ENCODE results near the gene SFXN5. TPM values are rescaled to one million over a fixed set of nuclear protein-coding genes. Genes with fewer than 3 reads are reported as not detected.

The SFXN5 gene
- total RNA-seq, 1 donor, result 8.9 TPM

DNA sequence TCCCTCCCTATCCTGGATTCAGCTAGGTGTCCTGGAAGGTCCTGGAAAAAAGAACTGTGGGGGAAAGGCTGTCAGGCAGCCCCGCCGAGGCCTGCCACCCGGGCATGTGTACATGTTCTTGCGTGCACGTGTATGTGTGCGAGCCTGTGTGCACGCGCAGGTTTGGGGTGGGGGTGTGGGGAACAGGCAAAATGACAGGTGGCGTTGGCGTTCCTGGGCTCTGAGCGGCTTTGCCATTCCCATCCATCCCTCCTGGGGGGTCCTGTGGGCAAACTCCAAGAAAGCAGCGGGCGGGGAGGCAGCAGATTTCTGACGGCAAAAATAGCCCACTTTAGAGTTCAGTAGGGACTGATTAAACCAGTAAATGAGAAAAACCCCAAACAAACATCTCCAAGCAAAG is 118.6 kb downstream of the SFXN5 start:
- peaks cover 35% of the 10 kb centered on the region for H3K4me1 ChIP-seq (ENCODE audit: insufficient read depth, low read length)
- no peak overlapping the region for H3K4me3 ChIP-seq (ENCODE audit: low read length)
- no peaks in the 10 kb centered on the region for H3K27me3 ChIP-seq (ENCODE audit: insufficient read depth, low read length)

DNA sequence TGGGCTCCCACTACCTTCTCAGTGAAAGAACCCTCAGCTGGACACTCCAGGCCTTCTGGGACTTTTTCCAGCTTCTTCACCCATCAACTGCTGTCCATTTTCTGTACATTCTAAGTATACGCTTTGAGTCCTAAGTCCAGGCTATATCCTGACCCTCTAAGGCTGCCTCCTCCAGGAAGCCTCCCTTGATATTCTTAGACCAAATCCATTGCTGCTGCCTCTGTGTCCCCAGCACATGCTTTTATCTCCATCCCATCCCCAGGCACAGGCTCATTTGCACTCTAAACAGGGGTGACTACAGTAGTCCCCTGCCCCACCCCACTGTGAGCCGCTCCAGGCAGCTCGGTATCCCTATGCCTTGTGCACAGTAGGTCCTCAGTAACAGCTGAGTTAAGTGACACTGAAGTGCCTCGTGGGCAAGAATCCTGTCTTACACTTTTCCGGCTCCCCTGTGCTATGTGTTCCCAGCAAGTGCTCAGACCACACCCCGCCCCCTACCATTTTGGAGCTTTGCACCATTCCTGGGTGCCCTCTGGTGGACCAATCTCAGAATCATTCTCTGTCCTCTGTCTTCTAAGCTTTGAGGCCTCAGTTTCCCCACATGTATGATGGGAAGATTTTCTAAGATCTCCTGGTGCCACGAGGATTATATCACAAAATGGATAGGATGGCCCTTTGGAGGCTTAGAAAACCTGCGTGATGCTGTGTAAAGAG is 119.2 kb downstream of the SFXN5 start:
- Histone ChIP-seq H3K4me1 (ENCODE audit: insufficient read depth, low read length) (peaks cover 28% of the 10 kb centered on the region), H3K4me3 (ENCODE audit: low read length) (no peak overlapping the region), H3K27me3 (ENCODE audit: insufficient read depth, low read length) (no peaks in the 10 kb centered on the region), H3K9me3 (ENCODE audit: low read depth, low read length) (no peaks in the 10 kb centered on the region)

More for the DNA sequence above, 118.6 kb downstream of the SFXN5 start:
- H3K9me3 ChIP-seq (ENCODE audit: low read depth, low read length), result no peaks in the 10 kb centered on the region

DNA sequence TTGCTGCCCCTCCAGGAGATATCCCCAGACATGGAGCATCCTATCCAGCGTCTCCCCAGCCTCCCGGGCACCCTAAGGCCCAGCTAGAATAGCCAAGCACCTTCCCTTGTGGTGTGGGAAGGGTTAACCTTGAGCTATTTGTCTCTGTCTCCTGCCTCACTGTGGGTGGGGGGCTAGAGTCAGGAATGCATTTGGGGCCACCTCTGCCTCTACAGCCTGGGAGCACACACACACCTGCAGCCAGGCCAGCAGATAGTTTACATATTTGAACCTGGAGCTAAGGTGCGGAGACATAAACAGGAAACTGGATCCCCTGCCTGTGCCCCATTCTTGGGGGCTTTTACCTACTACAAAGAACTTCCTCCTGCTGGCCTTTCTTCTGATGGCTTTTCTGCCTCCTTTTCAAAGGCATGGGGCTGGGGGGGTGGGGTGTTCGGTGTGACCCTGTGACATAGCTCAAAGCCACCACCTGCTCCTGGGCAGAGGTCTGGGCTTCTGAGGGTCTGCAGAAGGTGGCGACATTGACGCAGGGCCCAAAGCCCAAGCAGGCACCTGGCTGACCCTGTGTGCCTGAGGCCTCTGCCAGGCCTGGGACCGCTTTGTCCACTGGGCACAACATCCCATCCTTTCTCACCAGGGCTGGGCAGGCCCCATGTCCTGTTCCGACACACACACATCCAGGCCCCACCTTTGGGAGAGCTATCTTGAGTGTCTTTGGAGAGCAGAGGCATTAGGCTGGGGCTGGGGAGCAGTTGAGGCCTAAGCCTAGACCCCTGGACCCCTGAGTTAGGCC is 120.0 kb downstream of the SFXN5 start:
- Histone ChIP-seq H3K4me3 (ENCODE audit: low read length) (no peak overlapping the region), H3K4me1 (ENCODE audit: insufficient read depth, low read length) (peaks cover 21% of the 10 kb centered on the region), H3K27me3 (ENCODE audit: insufficient read depth, low read length) (no peaks in the 10 kb centered on the region), H3K9me3 (ENCODE audit: low read depth, low read length) (no peaks in the 10 kb centered on the region)

DNA sequence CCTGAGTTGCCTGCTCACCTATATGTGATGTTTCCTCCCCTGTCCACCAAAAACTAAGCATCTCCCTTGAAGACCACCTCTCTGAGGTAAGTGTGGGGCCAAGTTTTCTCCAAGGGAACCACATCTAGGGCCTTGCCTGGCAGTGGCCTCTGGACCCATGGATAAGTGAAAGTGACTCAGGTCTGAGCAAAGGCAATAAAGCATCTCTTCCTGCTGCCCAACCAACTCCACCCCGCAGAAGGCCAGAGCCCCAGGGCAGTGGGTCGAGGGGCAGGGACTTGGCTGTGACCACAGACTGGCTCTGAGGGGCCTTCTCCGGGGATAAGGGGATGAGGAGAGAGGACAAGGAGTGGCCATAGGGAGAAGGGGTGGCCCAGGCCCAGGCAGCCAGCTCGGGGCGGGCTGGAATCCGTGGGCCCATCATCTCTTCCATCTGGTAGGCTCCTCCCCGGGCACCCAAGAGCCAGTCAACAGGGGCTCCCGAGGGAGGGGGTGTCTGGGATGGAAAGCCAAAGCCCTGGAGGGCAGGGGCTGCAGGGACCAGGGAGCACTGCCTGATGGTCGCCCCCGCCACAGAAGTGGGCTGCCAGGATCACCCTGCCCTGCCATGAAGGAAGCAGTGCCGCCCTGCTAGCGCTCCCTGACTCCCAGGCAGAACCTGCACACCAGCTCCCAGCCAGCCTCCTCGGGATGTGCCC is 120.8 kb downstream of the SFXN5 start:
- Histone ChIP-seq H3K27me3 (ENCODE audit: insufficient read depth, low read length) (no peaks in the 10 kb centered on the region), H3K9me3 (ENCODE audit: low read depth, low read length) (no peaks in the 10 kb centered on the region), H3K4me3 (ENCODE audit: low read length) (no peak overlapping the region), H3K4me1 (ENCODE audit: insufficient read depth, low read length) (peaks cover 17% of the 10 kb centered on the region)

DNA sequence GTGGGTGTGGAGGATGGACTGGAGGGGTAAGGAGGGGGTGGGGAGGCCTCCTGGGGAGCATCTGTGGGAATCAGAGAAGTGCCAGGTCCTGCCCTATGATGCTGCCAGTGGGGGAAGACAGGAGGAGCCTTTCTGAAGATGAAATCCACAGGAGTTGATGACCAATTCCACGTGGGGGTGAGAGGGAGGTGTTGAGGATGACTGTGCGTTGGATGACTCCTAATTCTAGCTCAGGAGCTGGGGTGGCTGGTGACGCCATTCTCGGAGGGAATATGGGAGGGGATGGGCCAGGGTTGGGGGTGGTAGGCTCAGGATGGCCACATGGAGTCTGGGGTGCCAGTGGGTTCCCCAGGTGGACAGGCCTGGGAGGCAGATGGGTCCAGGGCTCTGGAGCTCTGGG is 121.9 kb downstream of the SFXN5 start:
- Histone ChIP-seq H3K9me3 (ENCODE audit: low read depth, low read length) (no peaks in the 10 kb centered on the region), H3K4me3 (ENCODE audit: low read length) (no peak overlapping the region), H3K27me3 (ENCODE audit: insufficient read depth, low read length) (no peaks in the 10 kb centered on the region), H3K4me1 (ENCODE audit: insufficient read depth, low read length) (peaks cover 13% of the 10 kb centered on the region)

DNA sequence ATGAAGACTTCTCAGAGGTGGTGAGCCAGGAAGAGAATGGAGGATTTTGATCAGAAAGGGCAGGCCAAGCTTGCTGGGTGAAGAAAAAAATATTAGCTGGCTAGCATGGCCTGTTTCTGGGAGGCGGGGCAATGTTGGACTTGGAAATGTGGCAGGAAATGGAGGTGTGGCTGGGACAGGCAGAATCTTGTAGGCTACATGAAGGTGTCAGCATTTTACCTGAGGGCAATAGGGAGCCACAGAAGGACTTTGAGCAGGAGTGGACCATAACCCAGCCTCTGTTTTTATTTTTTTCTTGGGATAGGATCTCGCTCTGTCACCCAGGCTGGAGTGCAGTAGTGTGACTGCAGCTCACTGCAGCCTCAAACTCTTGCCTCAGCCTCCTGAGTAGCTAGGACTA is 122.5 kb downstream of the SFXN5 start:
- Histone ChIP-seq H3K4me1 (ENCODE audit: insufficient read depth, low read length) (peaks cover 7% of the 10 kb centered on the region), H3K4me3 (ENCODE audit: low read length) (no peak overlapping the region), H3K27me3 (ENCODE audit: insufficient read depth, low read length) (no peaks in the 10 kb centered on the region), H3K9me3 (ENCODE audit: low read depth, low read length) (no peaks in the 10 kb centered on the region)

DNA sequence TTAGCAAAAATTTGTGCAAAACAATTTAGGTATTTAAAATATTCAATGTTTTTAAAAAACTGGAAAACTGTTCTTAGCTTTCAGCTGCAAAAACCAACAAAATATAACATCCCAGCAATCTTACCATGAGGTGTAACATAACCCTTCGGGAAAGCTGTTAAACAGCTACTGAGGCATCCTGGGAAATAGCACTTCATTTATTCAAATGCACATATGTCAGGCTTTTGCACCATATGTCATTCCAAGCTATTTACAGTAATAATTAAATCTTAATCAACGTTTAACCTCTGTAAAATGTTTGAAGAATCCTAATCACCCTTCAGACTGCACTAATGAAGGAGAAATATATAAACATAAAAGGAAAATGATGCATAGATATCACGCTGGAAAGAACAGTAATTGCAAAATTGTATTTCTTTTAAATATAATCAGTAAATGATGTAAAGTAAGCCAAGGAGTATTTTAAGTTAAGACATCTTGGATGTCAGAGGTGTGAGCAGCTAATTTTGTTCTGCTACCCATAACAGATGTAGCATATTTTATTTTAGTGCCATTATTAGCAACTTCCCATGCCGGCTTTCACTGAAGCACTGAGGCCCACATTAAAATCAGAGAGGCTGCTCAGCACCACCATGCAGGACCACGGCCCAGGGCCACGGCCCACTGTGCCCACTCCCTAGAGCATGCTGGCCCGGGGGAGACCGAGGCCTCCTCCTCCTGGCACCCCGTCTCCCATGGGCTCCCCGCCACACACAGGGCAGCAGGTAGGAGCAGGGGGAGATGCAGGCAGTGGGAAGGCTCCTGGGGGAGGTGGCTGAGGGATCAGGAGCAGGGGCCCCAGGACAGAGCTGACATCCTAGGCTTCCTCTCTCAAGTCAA is 123.3 kb downstream of the SFXN5 start:
- no peaks in the 10 kb centered on the region for H3K27me3 ChIP-seq (ENCODE audit: insufficient read depth, low read length)
- H3K9me3 ChIP-seq (ENCODE audit: low read depth, low read length), result no peaks in the 10 kb centered on the region
- H3K4me1 ChIP-seq (ENCODE audit: insufficient read depth, low read length), result no peaks in the 10 kb centered on the region
- H3K4me3 ChIP-seq (ENCODE audit: low read length), result no peak overlapping the region

DNA sequence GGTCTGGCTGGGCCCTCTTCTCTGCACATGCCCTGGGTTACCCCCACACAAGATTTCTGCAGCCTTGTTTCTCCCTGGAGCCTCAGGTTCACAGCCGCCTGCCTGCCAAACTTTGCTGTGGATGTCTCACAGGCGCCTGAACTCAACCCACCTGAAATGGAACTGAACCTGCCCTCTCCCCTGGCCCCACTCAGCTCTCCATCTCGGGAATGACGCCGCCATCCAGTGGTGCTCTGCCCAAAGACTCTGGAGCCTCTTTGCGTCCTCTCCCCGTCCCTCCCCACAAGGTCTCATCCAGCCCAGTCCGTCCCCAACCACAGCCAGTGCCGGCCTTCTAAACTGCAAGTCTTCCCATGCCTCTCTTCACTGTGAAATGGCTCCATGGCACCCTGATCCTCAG is 125.0 kb downstream of the SFXN5 start:
- H3K27me3 ChIP-seq (ENCODE audit: insufficient read depth, low read length), result no peaks in the 10 kb centered on the region
- no peaks in the 10 kb centered on the region for H3K4me1 ChIP-seq (ENCODE audit: insufficient read depth, low read length)
- H3K9me3 ChIP-seq (ENCODE audit: low read depth, low read length), result no peaks in the 10 kb centered on the region
- no peak overlapping the region for H3K4me3 ChIP-seq (ENCODE audit: low read length)

DNA sequence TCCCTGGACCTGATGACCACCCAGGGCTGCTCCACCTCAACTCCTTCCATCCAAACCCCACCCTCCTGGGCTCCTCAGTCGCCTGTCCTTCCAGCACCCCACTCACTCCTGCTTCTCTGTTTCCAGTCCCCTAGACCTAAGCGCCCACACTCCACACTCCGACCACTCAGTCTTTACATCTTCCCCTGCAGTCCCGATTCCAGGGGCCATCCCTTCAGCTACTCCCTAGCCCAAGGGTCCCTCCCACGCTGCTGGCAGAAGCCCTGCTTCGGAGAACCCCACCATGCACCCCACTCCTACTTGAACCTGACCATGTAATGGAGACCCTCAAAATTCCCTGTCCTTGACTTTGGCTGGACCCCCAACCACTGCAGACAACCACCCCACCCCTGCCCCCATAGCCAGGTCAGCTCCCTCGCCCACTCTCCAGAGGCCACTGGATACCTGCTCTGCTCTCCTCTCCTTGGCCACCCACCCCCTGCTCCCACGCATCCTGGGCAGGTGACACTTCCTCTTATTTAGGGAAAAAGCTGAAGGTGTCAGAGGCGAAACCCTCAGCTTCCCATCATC is 126.0 kb downstream of the SFXN5 start:
- Histone ChIP-seq H3K4me1 (ENCODE audit: insufficient read depth, low read length) (no peaks in the 10 kb centered on the region), H3K27me3 (ENCODE audit: insufficient read depth, low read length) (no peaks in the 10 kb centered on the region), H3K9me3 (ENCODE audit: low read depth, low read length) (no peaks in the 10 kb centered on the region)

DNA sequence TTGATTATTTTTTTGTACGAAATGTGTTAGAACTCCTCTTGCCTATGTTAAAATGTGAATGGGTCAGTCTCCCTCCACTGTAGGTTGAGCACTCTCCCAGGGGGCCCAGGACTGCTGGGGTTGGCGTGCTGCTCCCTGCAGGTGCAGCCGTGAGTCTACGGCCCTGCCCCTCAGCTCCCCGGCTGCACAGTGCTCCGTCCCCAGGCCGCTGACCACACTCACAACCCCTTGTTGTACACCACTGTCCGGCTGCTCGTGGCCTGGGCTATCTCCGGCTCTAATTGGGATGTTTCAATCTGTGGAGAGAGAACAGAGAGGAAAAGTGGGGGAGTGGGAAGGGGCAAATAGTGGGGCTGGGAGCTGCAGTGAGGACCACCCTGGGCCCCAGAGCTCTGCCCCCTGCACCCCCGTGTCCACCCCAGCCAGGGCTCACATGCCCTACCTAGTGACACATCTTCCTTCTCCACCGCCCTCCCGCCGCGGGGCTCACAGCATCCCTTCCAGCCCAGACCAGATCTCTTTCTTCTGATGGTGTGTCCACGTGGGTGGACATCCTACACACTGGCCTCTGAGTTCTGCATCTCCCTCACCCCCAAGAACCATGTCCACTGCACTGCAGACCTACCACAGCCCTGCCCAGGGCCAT is 126.6 kb downstream of the SFXN5 start:
- H3K27me3 ChIP-seq (ENCODE audit: insufficient read depth, low read length), result no peaks in the 10 kb centered on the region
- H3K4me3 ChIP-seq (ENCODE audit: low read length), result no peak overlapping the region
- no peaks in the 10 kb centered on the region for H3K9me3 ChIP-seq (ENCODE audit: low read depth, low read length)
- no peaks in the 10 kb centered on the region for H3K4me1 ChIP-seq (ENCODE audit: insufficient read depth, low read length)

More for the DNA sequence above, 126.0 kb downstream of the SFXN5 start:
- H3K4me3 ChIP-seq (ENCODE audit: low read length), result no peak overlapping the region

DNA sequence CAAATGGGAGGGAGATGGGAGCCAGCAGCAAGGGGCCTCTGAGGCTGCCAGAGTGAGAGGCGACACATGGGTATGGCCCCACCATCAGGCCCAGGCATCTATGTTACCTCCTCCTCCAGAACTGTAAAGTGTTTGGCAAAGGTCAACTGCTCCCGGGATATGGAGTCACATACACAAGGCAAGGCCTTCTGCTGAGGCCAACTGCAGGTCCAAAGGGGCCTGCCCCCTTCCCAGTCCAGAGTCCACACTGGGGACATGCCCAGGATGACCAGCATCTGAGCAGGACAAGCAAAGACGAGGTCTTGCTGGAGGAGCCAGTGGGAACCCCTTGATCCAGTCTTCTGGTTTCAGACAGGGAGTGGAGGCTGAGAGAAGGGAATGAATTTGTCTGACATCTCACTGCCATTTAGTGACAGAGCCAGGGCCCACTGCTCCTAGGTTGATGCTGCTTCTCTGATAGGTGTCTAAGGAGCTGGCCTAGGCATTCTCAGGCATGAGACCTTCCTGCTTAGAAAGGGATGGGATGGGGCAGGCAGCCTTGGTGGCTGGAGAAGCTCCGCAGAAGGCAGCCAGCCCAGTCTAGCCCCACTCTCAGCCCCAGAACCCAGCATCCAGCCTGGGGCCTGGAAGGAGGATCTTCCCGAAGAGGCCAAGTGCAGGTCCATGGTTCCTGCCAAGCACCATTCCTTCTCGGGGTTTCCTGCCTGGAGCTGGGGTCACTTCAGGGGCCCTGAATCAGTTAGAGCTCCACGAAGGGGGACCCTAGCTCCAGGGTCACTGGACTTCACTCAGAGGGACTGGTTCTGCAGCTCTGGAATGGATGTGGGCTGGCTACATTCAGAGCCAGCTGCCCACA is 127.7 kb downstream of the SFXN5 start:
- Histone ChIP-seq H3K4me1 (ENCODE audit: insufficient read depth, low read length) (no peaks in the 10 kb centered on the region), H3K9me3 (ENCODE audit: low read depth, low read length) (no peaks in the 10 kb centered on the region), H3K27me3 (ENCODE audit: insufficient read depth, low read length) (no peaks in the 10 kb centered on the region), H3K4me3 (ENCODE audit: low read length) (no peak overlapping the region)

DNA sequence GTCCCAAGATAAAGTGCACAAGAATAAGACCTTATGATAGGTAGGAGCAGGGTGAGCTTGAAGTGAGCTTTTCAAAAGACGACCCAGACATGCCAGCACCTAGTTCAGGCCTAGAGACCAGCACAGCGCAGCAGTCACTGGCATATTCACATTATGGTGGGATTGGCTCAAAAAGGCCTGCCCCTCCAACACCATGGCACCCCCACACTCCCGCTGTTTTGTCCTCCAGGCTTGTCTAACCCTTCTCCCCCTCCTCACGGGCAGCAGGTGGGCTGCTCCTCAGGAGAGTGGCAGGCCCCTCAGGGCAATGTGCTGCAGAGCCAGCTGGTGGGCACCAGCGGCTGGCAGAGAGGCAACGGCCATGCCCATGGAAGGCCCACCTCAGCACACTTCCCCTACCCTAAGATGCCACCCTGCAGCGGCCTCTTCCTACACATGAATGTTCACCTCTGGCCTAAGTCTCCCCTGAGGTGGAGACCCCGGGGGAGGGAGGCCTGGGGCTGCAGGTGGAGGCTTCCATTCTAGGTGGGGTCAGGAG is 128.6 kb downstream of the SFXN5 start:
- H3K9me3 ChIP-seq (ENCODE audit: low read depth, low read length), result no peaks in the 10 kb centered on the region

DNA sequence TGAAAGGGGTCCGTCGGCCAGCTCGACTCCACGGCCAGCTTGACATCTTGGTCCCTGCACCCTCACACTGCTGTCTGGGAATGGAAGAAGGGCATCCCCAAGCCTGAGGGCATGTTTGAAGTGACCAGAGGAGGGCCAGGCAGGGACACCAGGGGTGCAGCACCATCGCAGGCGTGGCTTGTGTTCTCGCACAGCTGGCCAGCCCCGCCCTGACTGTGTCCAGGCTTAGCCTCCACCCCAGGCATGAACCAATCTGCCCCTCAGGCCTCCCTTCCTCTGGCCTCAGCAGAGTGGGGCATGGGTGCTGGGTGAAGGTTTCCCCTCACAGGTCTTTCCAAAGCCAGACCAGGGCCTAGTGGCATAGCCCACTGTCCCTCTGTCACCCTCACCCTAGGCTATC is 129.2 kb downstream of the SFXN5 start:
- no peaks in the 10 kb centered on the region for H3K9me3 ChIP-seq (ENCODE audit: low read depth, low read length)
- no peak overlapping the region for H3K4me3 ChIP-seq (ENCODE audit: low read length)
- H3K4me1 ChIP-seq (ENCODE audit: insufficient read depth, low read length), result no peaks in the 10 kb centered on the region
- H3K27me3 ChIP-seq (ENCODE audit: insufficient read depth, low read length), result no peaks in the 10 kb centered on the region

More for the DNA sequence above, 128.6 kb downstream of the SFXN5 start:
- Histone ChIP-seq H3K27me3 (ENCODE audit: insufficient read depth, low read length) (no peaks in the 10 kb centered on the region), H3K4me1 (ENCODE audit: insufficient read depth, low read length) (no peaks in the 10 kb centered on the region), H3K4me3 (ENCODE audit: low read length) (no peak overlapping the region)

Measured in mononuclear cell (primary cell).